ENCODE measurements around the gene PFAS. TPM values are rescaled to one million over a fixed set of nuclear protein-coding genes. Genes with fewer than 3 reads are reported as not detected.
A peak's percentile ranks its signal among the peaks of the same experiment; 100 is the strongest.

Gene PFAS
- total and polyA plus RNA-seq, 2 experiments from 2014 or later = 96.1 to 168 TPM

- H3K27ac Mint-ChIP-seq = peak overlapping the region; percentile 99
- Histone ChIP-seq H3K79me2 (replicated peaks; ENCODE audit: insufficient read depth) (no peaks in the 10 kb centered on the region), H3K9me2 (ENCODE audit: insufficient read depth) (no peaks in the 10 kb centered on the region), H3F3A (replicated peaks; ENCODE audit: low read depth) (peaks cover 42% of the 10 kb centered on the region), H3K36me3 (ENCODE audit: insufficient read depth) (no peaks in the 10 kb centered on the region), H2AFZ (peak overlapping the region; percentile 77; the same call in 1 of the 2 replicates), H3K4me2 (peak overlapping the region; percentile 92), H3K4me3 (peak overlapping the region; percentile 81), H3K4me1 (ENCODE audit: insufficient read depth) (peaks cover 6% of the 10 kb centered on the region; the same call in 1 of the 2 replicates), H3K27me3 (ENCODE audit: insufficient read depth) (no peaks in the 10 kb centered on the region), H3K27ac (ENCODE audit: low read depth) (peak overlapping the region; percentile 94), H4K20me1 (replicated peaks; ENCODE audit: insufficient read depth) (no peaks in the 10 kb centered on the region; the same call in none of the 2 replicates)
- ATAC-seq (peak; percentile 28), DNase-seq (ENCODE audit: low spot score) (peak; percentile 82)
- peaks cover 26% of the 10 kb centered on the region for H3K36me3 Mint-ChIP-seq (ENCODE audit: low read depth)
- peaks cover 34% of the 10 kb centered on the region for H3K9me3 Mint-ChIP-seq
- TF ChIP-seq ZNF331 (CRISPR knock-in tag; IDR thresholded peaks at IDR 0.05; ENCODE audit: low read depth) (no peak), ETS1 (IDR thresholded peaks at IDR 0.05) (no peak), POLR2AphosphoS5 (IDR thresholded peaks at IDR 0.05; ENCODE audit: low read depth) (peak; percentile 57; the same call in 1 of the 2 replicates), JUNB (IDR thresholded peaks at IDR 0.05; ENCODE audit: unreplicated experiment) (no peak), CTCF (conservative IDR thresholded peaks at IDR 0.05; ENCODE audit: low read depth in 2 of 2) (peak; percentile 28 to 68), EZH2phosphoT487 (IDR thresholded peaks at IDR 0.05; ENCODE audit: unreplicated experiment) (no peak)
- peaks cover 12% of the 10 kb centered on the region for H3K4me1 Mint-ChIP-seq
- peak overlapping the region; percentile 95 for H3K4me3 Mint-ChIP-seq
- peaks cover 64% of the 10 kb centered on the region for H3K27me3 Mint-ChIP-seq (ENCODE audit: insufficient read depth, low read depth, poor library complexity)
These were observed 25.5 kb upstream of the PFAS start for GRCh38 chr17:8223356-8224126.

- peak overlapping the region; percentile 64; the same call in 2 of the 3 replicates for H3K4me3 Mint-ChIP-seq
- Histone ChIP-seq H3F3A (replicated peaks; ENCODE audit: low read depth) (peaks cover 35% of the 10 kb centered on the region), H3K4me3 (no peak overlapping the region), H3K9me2 (ENCODE audit: insufficient read depth) (no peaks in the 10 kb centered on the region), H3K4me2 (no peak overlapping the region), H4K20me1 (replicated peaks; ENCODE audit: insufficient read depth) (peaks cover under 1% of the 10 kb centered on the region), H3K27me3 (ENCODE audit: insufficient read depth) (no peaks in the 10 kb centered on the region), H3K79me2 (replicated peaks; ENCODE audit: insufficient read depth) (no peaks in the 10 kb centered on the region), H3K36me3 (ENCODE audit: insufficient read depth) (peaks cover 4% of the 10 kb centered on the region; the same call in 1 of the 2 replicates), H2AFZ (no peak overlapping the region), H3K4me1 (ENCODE audit: insufficient read depth) (peaks cover 6% of the 10 kb centered on the region; the same call in 1 of the 2 replicates), H3K27ac (ENCODE audit: low read depth) (no peak overlapping the region)
- peaks cover 34% of the 10 kb centered on the region for H3K9me3 Mint-ChIP-seq
- H3K4me1 Mint-ChIP-seq = peaks cover 12% of the 10 kb centered on the region
- DNase-seq (ENCODE audit: low spot score) = no peak
- H3K36me3 Mint-ChIP-seq (ENCODE audit: low read depth) = peaks cover 40% of the 10 kb centered on the region
- H3K27me3 Mint-ChIP-seq (ENCODE audit: insufficient read depth, low read depth, poor library complexity) = peaks cover 60% of the 10 kb centered on the region
- 0 out of 2 replicates have a peak overlapping the region, but pooled peaks have one; percentile 51 for H3K27ac Mint-ChIP-seq
- no peak for ATAC-seq
- TF ChIP-seq REST (IDR thresholded peaks at IDR 0.05; ENCODE audit: unreplicated experiment) = no peak
- no peak for TF ChIP-seq CTCF (conservative IDR thresholded peaks at IDR 0.05; ENCODE audit: low read depth in 2 of 2)
- TF ChIP-seq NANOG (IDR thresholded peaks at IDR 0.05; ENCODE audit: borderline replicate concordance) = no peak
- TF ChIP-seq STAT1 (IDR thresholded peaks at IDR 0.05; ENCODE audit: unreplicated experiment) = no peak
- TF ChIP-seq ZNF114 (CRISPR knock-in tag; IDR thresholded peaks at IDR 0.05) = no peak
- TF ChIP-seq ZNF331 (CRISPR knock-in tag; IDR thresholded peaks at IDR 0.05; ENCODE audit: low read depth) = no peak
- TF ChIP-seq POLR2AphosphoS5 (IDR thresholded peaks at IDR 0.05; ENCODE audit: low read depth) = no peak
These were observed 23.9 kb upstream of the PFAS start for GRCh38 chr17:8224891-8225812.

All from GM23338 (cell line).